Epithelial cell of proximal tubule (primary cell): ENCODE measurements around the gene FRMPD3. TPM values are rescaled to one million over a fixed set of nuclear protein-coding genes. Genes with fewer than 3 reads are reported as not detected.

Source experiments
- total RNA-seq: library from RNA; depleted of rRNA; stranded (reverse); fragments of >200 nt; gene quantifications from 2 replicates; pipeline ENCODE4 v1.2.3, GENCODE V29; 2015

Gene FRMPD3
- total RNA-seq, 1 donor from 2014 or later: 0.12 TPM

Other genes with a start within 250 kb of the FRMPD3 start
- gene NUP62CL, start 243.2 kb upstream of the FRMPD3 start, total RNA-seq: 3.5 and 14.8 TPM in 2 replicates
- not detected in 2 replicates for gene DNAAF6, start 243.0 kb upstream of the FRMPD3 start, total RNA-seq
- 36.3 and 40.5 TPM in 2 replicates for gene PRPS1, start 178.9 kb downstream of the FRMPD3 start, total RNA-seq